ENCODE measurements around the gene METTL9. TPM values are rescaled to one million over a fixed set of nuclear protein-coding genes. Genes with fewer than 3 reads are reported as not detected.
"Not testable (repeated sequence)": the region's sequence is repeated elsewhere in the genome, so short reads cannot be mapped to it uniquely, and the experiment has no call there.

METTL9 gene
- total RNA-seq, 1 donor from 2014 or later: 225 TPM

GRCh38 chr16:21600031-21600773, 825 bp downstream of the METTL9 start:
- FAIRE-seq (no peak), DNase-seq (ENCODE audit: low read depth) (peak; percentile 68)
- Histone ChIP-seq H3K27me3 (ENCODE audit: control insufficient read depth, insufficient read depth, low read length) (no peaks in the 10 kb centered on the region), H3K36me3 (ENCODE audit: control insufficient read depth, insufficient read depth, low read length) (no peaks in the 10 kb centered on the region), H3K4me3 (ENCODE audit: low read depth, low read length) (peak overlapping the region; percentile 88)
- TF ChIP-seq, protein P1, sequence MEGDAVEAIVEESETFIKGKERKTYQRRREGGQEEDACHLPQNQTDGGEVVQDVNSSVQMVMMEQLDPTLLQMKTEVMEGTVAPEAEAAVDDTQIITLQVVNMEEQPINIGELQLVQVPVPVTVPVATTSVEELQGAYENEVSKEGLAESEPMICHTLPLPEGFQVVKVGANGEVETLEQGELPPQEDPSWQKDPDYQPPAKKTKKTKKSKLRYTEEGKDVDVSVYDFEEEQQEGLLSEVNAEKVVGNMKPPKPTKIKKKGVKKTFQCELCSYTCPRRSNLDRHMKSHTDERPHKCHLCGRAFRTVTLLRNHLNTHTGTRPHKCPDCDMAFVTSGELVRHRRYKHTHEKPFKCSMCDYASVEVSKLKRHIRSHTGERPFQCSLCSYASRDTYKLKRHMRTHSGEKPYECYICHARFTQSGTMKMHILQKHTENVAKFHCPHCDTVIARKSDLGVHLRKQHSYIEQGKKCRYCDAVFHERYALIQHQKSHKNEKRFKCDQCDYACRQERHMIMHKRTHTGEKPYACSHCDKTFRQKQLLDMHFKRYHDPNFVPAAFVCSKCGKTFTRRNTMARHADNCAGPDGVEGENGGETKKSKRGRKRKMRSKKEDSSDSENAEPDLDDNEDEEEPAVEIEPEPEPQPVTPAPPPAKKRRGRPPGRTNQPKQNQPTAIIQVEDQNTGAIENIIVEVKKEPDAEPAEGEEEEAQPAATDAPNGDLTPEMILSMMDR (IDR thresholded peaks at IDR 0.05; ENCODE audit: insufficient read depth, low read length, severe bottlenecking): no peak

DNA sequence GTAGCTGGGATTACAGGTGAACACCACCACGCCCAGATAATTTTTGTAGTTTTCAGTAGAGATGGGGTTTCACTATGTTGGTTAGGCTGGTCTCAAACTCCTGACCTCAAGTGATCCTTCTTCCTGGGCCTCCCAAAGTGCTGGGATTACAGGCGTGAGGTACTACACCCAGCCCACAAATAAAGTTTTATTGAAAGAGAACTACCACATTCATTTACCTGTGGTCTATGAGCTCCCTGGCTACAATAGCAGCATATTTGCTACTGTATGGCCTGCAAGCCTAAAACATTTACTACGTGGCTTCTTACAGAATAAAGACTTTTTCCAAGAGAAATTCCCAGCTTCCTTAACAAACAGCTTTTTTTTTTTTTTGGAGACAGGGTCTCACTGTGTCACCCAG, 3.4 kb downstream of the METTL9 start:
- DNase-seq (ENCODE audit: low read depth) (no peak), FAIRE-seq (no peak)
- Histone ChIP-seq H3K4me3 (ENCODE audit: low read depth, low read length) (no peak overlapping the region), H3K27me3 (ENCODE audit: control insufficient read depth, insufficient read depth, low read length) (no peaks in the 10 kb centered on the region), H3K36me3 (ENCODE audit: control insufficient read depth, insufficient read depth, low read length) (no peaks in the 10 kb centered on the region)
- TF ChIP-seq, protein P1 (IDR thresholded peaks at IDR 0.05; ENCODE audit: insufficient read depth, low read length, severe bottlenecking): no peak

- FAIRE-seq (no peak), DNase-seq (ENCODE audit: low read depth) (no peak)
- Histone ChIP-seq H3K4me3 (ENCODE audit: low read depth, low read length) (no peak overlapping the region), H3K27me3 (ENCODE audit: control insufficient read depth, insufficient read depth, low read length) (no peaks in the 10 kb centered on the region), H3K36me3 (ENCODE audit: control insufficient read depth, insufficient read depth, low read length) (no peaks in the 10 kb centered on the region)
- TF ChIP-seq, protein P1 (IDR thresholded peaks at IDR 0.05; ENCODE audit: insufficient read depth, low read length, severe bottlenecking): no peak
Observed at GRCh38 chr16:21603928-21604327, 4.6 kb downstream of the METTL9 start.

- FAIRE-seq; H3K36me3 ChIP-seq (ENCODE audit: control insufficient read depth, insufficient read depth, low read length); H3K27me3 ChIP-seq (ENCODE audit: control insufficient read depth, insufficient read depth, low read length); H3K4me3 ChIP-seq (ENCODE audit: low read depth, low read length): not testable (repeated sequence)
- DNase-seq (ENCODE audit: low read depth): peak; percentile 31
Observed at GRCh38 chr16:21605848-21606247, 6.5 kb downstream of the METTL9 start.

GRCh38 chr16:21608639-21609328, 9.4 kb downstream of the METTL9 start:
- TF ChIP-seq, protein P1 (IDR thresholded peaks at IDR 0.05; ENCODE audit: insufficient read depth, low read length, severe bottlenecking): no peak
- FAIRE-seq (no peak), DNase-seq (ENCODE audit: low read depth) (no peak)
- no peaks in the 10 kb centered on the region for H3K27me3 ChIP-seq (ENCODE audit: control insufficient read depth, insufficient read depth, low read length)
- peaks cover 2% of the 10 kb centered on the region for H3K36me3 ChIP-seq (ENCODE audit: control insufficient read depth, insufficient read depth, low read length)
- no peak overlapping the region for H3K4me3 ChIP-seq (ENCODE audit: low read depth, low read length)

DNA sequence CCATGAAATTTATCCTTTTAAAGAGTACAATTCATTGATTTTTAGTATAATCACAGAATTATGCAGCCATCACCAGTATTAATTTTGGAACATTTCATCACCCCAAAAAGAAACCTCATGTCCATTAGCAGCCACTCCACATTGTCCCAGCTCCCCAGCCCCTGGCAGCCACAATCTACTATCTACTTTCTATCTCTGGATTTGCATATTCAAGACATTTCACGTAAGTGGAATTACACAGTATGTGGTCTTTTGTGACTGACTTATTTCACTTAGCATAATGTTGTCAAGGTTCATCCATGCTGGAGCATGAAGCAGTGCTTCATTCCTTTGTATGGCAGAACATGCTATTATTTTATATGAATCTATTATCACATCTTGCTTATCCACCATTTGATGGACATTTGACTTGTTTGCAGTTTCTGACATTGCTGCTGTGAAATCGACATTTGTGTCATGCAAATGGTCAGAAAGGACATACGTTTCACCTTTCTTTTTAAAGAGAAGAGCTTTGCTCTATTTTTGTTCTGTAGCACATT, 10.7 kb downstream of the METTL9 start:
- Histone ChIP-seq H3K4me3 (ENCODE audit: low read depth, low read length) (no peak overlapping the region), H3K36me3 (ENCODE audit: control insufficient read depth, insufficient read depth, low read length) (peaks cover 2% of the 10 kb centered on the region), H3K27me3 (ENCODE audit: control insufficient read depth, insufficient read depth, low read length) (no peaks in the 10 kb centered on the region)
- TF ChIP-seq, protein P1 (IDR thresholded peaks at IDR 0.05; ENCODE audit: insufficient read depth, low read length, severe bottlenecking): no peak
- FAIRE-seq: no peak
- DNase-seq (ENCODE audit: low read depth): no peak

All from bronchial epithelial cell (primary cell).